ENCODE measurements around the gene CEMP1. TPM values are rescaled to one million over a fixed set of nuclear protein-coding genes. Genes with fewer than 3 reads are reported as not detected.
A peak's percentile ranks its signal among the peaks of the same experiment; 100 is the strongest.

The CEMP1 gene
- total and polyA plus RNA-seq, 2 experiments from 2014 or later = 0.31 to 7.5 TPM

DNA sequence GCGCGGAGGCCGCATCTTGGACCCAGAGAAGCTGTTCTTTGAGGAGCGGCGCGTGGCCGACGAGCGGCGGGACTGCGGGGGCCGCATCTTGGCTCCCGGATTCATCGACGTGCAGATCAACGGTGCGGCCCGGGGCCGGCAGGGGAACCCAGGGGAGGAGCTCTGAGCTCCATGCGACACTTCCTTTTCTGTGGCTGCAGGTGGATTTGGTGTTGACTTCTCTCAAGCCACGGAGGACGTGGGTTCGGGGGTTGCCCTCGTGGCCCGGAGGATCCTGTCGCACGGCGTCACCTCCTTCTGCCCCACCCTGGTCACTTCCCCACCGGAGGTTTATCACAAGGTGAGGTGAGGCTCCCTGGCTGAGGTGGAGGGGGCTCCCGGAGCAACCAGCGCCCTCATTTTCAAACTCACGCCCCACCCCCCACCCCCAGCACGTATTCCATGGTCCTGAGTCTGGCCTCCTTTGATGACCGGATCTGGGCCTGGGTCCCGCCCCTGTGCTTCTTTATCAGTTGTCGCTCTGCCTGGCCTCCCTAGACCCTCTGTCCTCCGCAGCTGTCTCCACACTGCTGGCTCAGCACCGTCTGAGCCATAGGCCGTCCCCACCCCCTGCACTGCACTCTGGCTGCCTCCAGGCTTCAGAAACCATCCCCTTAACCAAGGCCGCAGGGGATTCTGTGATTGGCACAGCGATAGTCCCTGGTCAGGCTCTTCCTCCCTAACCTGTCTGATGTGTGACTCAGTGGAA lies 10.2 kb downstream of the CEMP1 start:
- peak overlapping the region; percentile 71 for H3K4me3 ChIP-seq
- H3K36me3 ChIP-seq (ENCODE audit: insufficient read depth) = no peaks in the 10 kb centered on the region; the same call in 1 of the 2 replicates
- peak; percentile 60 for DNase-seq (ENCODE audit: low spot score)
- H3K4me1 ChIP-seq (ENCODE audit: insufficient read depth) = 0 out of 2 replicates have a peak, but pooled peaks cover 3% of the 10 kb centered on the region
- no peak overlapping the region for H2AFZ ChIP-seq
- H3K27ac Mint-ChIP-seq = peak overlapping the region; percentile 92
- TF ChIP-seq EZH2phosphoT487 (IDR thresholded peaks at IDR 0.05; ENCODE audit: unreplicated experiment) (no peak), NANOG (IDR thresholded peaks at IDR 0.05; ENCODE audit: borderline replicate concordance) (no peak), EZH2 (IDR thresholded peaks at IDR 0.05; ENCODE audit: low read depth, unreplicated experiment) (no peak), CREB1 (CRISPR knock-in tag; IDR thresholded peaks at IDR 0.05; ENCODE audit: low read depth) (no peak), ZNF331 (CRISPR knock-in tag; IDR thresholded peaks at IDR 0.05; ENCODE audit: low read depth) (no peak), JUNB (IDR thresholded peaks at IDR 0.05; ENCODE audit: unreplicated experiment) (no peak), STAT1 (IDR thresholded peaks at IDR 0.05; ENCODE audit: unreplicated experiment) (no peak)
- TF ChIP-seq, protein P1, sequence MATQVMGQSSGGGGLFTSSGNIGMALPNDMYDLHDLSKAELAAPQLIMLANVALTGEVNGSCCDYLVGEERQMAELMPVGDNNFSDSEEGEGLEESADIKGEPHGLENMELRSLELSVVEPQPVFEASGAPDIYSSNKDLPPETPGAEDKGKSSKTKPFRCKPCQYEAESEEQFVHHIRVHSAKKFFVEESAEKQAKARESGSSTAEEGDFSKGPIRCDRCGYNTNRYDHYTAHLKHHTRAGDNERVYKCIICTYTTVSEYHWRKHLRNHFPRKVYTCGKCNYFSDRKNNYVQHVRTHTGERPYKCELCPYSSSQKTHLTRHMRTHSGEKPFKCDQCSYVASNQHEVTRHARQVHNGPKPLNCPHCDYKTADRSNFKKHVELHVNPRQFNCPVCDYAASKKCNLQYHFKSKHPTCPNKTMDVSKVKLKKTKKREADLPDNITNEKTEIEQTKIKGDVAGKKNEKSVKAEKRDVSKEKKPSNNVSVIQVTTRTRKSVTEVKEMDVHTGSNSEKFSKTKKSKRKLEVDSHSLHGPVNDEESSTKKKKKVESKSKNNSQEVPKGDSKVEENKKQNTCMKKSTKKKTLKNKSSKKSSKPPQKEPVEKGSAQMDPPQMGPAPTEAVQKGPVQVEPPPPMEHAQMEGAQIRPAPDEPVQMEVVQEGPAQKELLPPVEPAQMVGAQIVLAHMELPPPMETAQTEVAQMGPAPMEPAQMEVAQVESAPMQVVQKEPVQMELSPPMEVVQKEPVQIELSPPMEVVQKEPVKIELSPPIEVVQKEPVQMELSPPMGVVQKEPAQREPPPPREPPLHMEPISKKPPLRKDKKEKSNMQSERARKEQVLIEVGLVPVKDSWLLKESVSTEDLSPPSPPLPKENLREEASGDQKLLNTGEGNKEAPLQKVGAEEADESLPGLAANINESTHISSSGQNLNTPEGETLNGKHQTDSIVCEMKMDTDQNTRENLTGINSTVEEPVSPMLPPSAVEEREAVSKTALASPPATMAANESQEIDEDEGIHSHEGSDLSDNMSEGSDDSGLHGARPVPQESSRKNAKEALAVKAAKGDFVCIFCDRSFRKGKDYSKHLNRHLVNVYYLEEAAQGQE (IDR thresholded peaks at IDR 0.05; ENCODE audit: unreplicated experiment) = no peak
- TF ChIP-seq, protein P2, sequence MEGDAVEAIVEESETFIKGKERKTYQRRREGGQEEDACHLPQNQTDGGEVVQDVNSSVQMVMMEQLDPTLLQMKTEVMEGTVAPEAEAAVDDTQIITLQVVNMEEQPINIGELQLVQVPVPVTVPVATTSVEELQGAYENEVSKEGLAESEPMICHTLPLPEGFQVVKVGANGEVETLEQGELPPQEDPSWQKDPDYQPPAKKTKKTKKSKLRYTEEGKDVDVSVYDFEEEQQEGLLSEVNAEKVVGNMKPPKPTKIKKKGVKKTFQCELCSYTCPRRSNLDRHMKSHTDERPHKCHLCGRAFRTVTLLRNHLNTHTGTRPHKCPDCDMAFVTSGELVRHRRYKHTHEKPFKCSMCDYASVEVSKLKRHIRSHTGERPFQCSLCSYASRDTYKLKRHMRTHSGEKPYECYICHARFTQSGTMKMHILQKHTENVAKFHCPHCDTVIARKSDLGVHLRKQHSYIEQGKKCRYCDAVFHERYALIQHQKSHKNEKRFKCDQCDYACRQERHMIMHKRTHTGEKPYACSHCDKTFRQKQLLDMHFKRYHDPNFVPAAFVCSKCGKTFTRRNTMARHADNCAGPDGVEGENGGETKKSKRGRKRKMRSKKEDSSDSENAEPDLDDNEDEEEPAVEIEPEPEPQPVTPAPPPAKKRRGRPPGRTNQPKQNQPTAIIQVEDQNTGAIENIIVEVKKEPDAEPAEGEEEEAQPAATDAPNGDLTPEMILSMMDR (conservative IDR thresholded peaks at IDR 0.05; ENCODE audit: low read depth in 2 of 2) = no peak
- TF ChIP-seq, protein P3, sequence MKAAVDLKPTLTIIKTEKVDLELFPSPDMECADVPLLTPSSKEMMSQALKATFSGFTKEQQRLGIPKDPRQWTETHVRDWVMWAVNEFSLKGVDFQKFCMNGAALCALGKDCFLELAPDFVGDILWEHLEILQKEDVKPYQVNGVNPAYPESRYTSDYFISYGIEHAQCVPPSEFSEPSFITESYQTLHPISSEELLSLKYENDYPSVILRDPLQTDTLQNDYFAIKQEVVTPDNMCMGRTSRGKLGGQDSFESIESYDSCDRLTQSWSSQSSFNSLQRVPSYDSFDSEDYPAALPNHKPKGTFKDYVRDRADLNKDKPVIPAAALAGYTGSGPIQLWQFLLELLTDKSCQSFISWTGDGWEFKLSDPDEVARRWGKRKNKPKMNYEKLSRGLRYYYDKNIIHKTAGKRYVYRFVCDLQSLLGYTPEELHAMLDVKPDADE (IDR thresholded peaks at IDR 0.05) = no peak
- H3K27me3 ChIP-seq (ENCODE audit: insufficient read depth) = no peaks in the 10 kb centered on the region
- H3K27ac ChIP-seq (ENCODE audit: low read depth) = no peak overlapping the region
- H3K79me2 ChIP-seq (replicated peaks; ENCODE audit: insufficient read depth) = peaks cover 45% of the 10 kb centered on the region
- H3K4me2 ChIP-seq = peak overlapping the region; percentile 84
- H3K9me2 ChIP-seq (ENCODE audit: insufficient read depth) = no peaks in the 10 kb centered on the region
- H3K4me3 Mint-ChIP-seq = peak overlapping the region; percentile 82
- H3F3A ChIP-seq (replicated peaks; ENCODE audit: low read depth) = peaks cover 19% of the 10 kb centered on the region; the same call in 1 of the 2 replicates
- peak; percentile 59 for ATAC-seq
- no peaks in the 10 kb centered on the region; the same call in 2 of the 3 replicates for H3K9me3 Mint-ChIP-seq
- H3K36me3 Mint-ChIP-seq (ENCODE audit: low read depth) = peaks cover 33% of the 10 kb centered on the region
- H4K20me1 ChIP-seq (replicated peaks; ENCODE audit: insufficient read depth) = peaks cover 20% of the 10 kb centered on the region
- H3K27me3 Mint-ChIP-seq (ENCODE audit: insufficient read depth, low read depth, poor library complexity) = peaks cover 18% of the 10 kb centered on the region
- H3K4me1 Mint-ChIP-seq = peaks cover 31% of the 10 kb centered on the region

All from GM23338 (cell line).